ENCODE measurements around the gene ARHGAP26. TPM values are rescaled to one million over a fixed set of nuclear protein-coding genes. Genes with fewer than 3 reads are reported as not detected.

Gene ARHGAP26
- total and polyA plus RNA-seq, 2 experiments from 2014 or later: 9.5 to 16.8 TPM

- Histone ChIP-seq H3K27ac (ENCODE audit: low read depth) (no peak overlapping the region), H2AFZ (no peak overlapping the region), H3K4me2 (no peak overlapping the region), H3K27me3 (ENCODE audit: insufficient read depth) (no peaks in the 10 kb centered on the region), H3K4me1 (ENCODE audit: insufficient read depth) (peaks cover 7% of the 10 kb centered on the region; the same call in 1 of the 2 replicates), H3K9me2 (ENCODE audit: insufficient read depth) (no peaks in the 10 kb centered on the region), H4K20me1 (replicated peaks; ENCODE audit: insufficient read depth) (no peaks in the 10 kb centered on the region), H3K79me2 (replicated peaks; ENCODE audit: insufficient read depth) (no peaks in the 10 kb centered on the region), H3F3A (replicated peaks; ENCODE audit: low read depth) (no peaks in the 10 kb centered on the region), H3K4me3 (no peak overlapping the region), H3K36me3 (ENCODE audit: insufficient read depth) (no peaks in the 10 kb centered on the region)
- no peaks in the 10 kb centered on the region for H3K36me3 Mint-ChIP-seq (ENCODE audit: low read depth)
- H3K27ac Mint-ChIP-seq: no peak overlapping the region
- peaks cover 35% of the 10 kb centered on the region for H3K4me1 Mint-ChIP-seq
- H3K27me3 Mint-ChIP-seq (ENCODE audit: insufficient read depth, low read depth, poor library complexity): peaks cover 11% of the 10 kb centered on the region
- no peaks in the 10 kb centered on the region for H3K9me3 Mint-ChIP-seq
- ATAC-seq: no peak
- no peak overlapping the region for H3K4me3 Mint-ChIP-seq
- no peak for TF ChIP-seq EZH2phosphoT487 (IDR thresholded peaks at IDR 0.05; ENCODE audit: unreplicated experiment)
- DNase-seq (ENCODE audit: low spot score): no peak
Observed at GRCh38 chr5:143033535-143034250, 263.5 kb downstream of the ARHGAP26 start.

GRCh38 chr5:143036146-143036927 is 266.2 kb downstream of the ARHGAP26 start:
- H3K27me3 ChIP-seq (ENCODE audit: insufficient read depth): no peaks in the 10 kb centered on the region
- no peak for ATAC-seq

More at GRCh38 chr5:143036146-143036927, 266.2 kb downstream of the ARHGAP26 start:
- Mint-ChIP-seq H3K36me3 (ENCODE audit: low read depth) (no peaks in the 10 kb centered on the region), H3K4me1 (peaks cover 38% of the 10 kb centered on the region), H3K9me3 (no peaks in the 10 kb centered on the region), H3K27ac (peak overlapping the region; percentile 85), H3K4me3 (no peak overlapping the region), H3K27me3 (ENCODE audit: insufficient read depth, low read depth, poor library complexity) (peaks cover 15% of the 10 kb centered on the region)
- DNase-seq (ENCODE audit: low spot score): no peak
- TF ChIP-seq ZNF462 (CRISPR knock-in tag; IDR thresholded peaks at IDR 0.05) (no peak), REST (IDR thresholded peaks at IDR 0.05; ENCODE audit: unreplicated experiment) (no peak), EZH2phosphoT487 (IDR thresholded peaks at IDR 0.05; ENCODE audit: unreplicated experiment) (no peak), ZNF114 (CRISPR knock-in tag; IDR thresholded peaks at IDR 0.05) (no peak), JUNB (IDR thresholded peaks at IDR 0.05; ENCODE audit: unreplicated experiment) (no peak), STAT1 (IDR thresholded peaks at IDR 0.05; ENCODE audit: unreplicated experiment) (no peak), CREB1 (CRISPR knock-in tag; IDR thresholded peaks at IDR 0.05; ENCODE audit: low read depth) (no peak), NANOG (IDR thresholded peaks at IDR 0.05; ENCODE audit: borderline replicate concordance) (no peak)
- H3K4me3 ChIP-seq: no peak overlapping the region
- no peak overlapping the region for H2AFZ ChIP-seq
- H3K9me2 ChIP-seq (ENCODE audit: insufficient read depth): no peaks in the 10 kb centered on the region
- no peaks in the 10 kb centered on the region for H3F3A ChIP-seq (replicated peaks; ENCODE audit: low read depth)
- H3K4me1 ChIP-seq (ENCODE audit: insufficient read depth): peaks cover 7% of the 10 kb centered on the region; the same call in 1 of the 2 replicates
- H3K79me2 ChIP-seq (replicated peaks; ENCODE audit: insufficient read depth): no peaks in the 10 kb centered on the region
- 0 out of 2 replicates have a peak overlapping the region, but pooled peaks have one; percentile 21 for H3K4me2 ChIP-seq
- 0 out of 2 replicates have a peak overlapping the region, but pooled peaks have one; percentile 46 for H3K27ac ChIP-seq (ENCODE audit: low read depth)
- no peaks in the 10 kb centered on the region for H4K20me1 ChIP-seq (replicated peaks; ENCODE audit: insufficient read depth)
- no peaks in the 10 kb centered on the region for H3K36me3 ChIP-seq (ENCODE audit: insufficient read depth)

Measured in GM23338 (cell line).